Heart right ventricle (tissue), 16 donors: ENCODE data around the gene TRMT11. TPM values are rescaled to one million over a fixed set of nuclear protein-coding genes. Genes with fewer than 3 reads are reported as not detected.

ENCODE experiments used
- ATAC-seq, 8 donors: fragments of 200-7000 bp; cut with Tn5 transposase; one replicate each; pipeline ENCODE4 v1.9.1; 2020; ENCODE audit warnings: mild to moderate bottlenecking in 8 of 8, moderate library complexity in 8 of 8, moderate number of reproducible peaks in 1 of 8
- DNase-seq, 2 donors: peaks; one replicate each; pipeline ENCODE4 v3.0.0-alpha.2; 2020
- H3K27ac ChIP-seq, 10 donors: fragments of 200-600 bp; sonication (generic) in 2 of 10; one replicate each; pipeline versions ENCODE4 v1.5.0 to v1.8.0; 2020 to 2022; ENCODE audit warnings: mild to moderate bottlenecking in 3 of 10
- H3K27me3 ChIP-seq, 7 donors: fragments of 200-600 bp; one replicate each; pipeline ENCODE4 v1.8.0; 2021 to 2022; ENCODE audit warnings: mild to moderate bottlenecking in 2 of 7
- H3K36me3 ChIP-seq, 9 donors: fragments of 200-600 bp; sonication (generic) in 1 of 9; one replicate each; pipeline versions ENCODE4 v1.5.0 to v1.8.0; 2020 to 2022; ENCODE audit warnings: mild to moderate bottlenecking in 2 of 9
- H3K4me1 ChIP-seq, 9 donors: fragments of 200-600 bp; sonication (generic) in 1 of 9; one replicate each; pipeline versions ENCODE4 v1.5.0 to v1.8.0; 2020 to 2022; ENCODE audit warnings: mild to moderate bottlenecking in 4 of 9
- H3K4me3 ChIP-seq, 10 donors: fragments of 200-600 bp; sonication (generic) in 2 of 10; one replicate each; pipeline versions ENCODE4 v1.5.0 to v1.8.0; 2020 to 2022; ENCODE audit warnings: mild to moderate bottlenecking in 7 of 10, moderate library complexity in 2 of 10
- H3K9me3 ChIP-seq, 11 donors: fragments of 200-600 bp in 10 of 11; sonication (generic) in 2 of 11; one replicate each; pipeline versions ENCODE4 v1.5.0 to v1.8.0; 2013 to 2022; ENCODE audit warnings: mild to moderate bottlenecking in 2 of 11, control low read depth in 1 of 11, moderate library complexity in 1 of 11
- WGBS, 2 donors: extraction: QIAGEN DNeasy Blood & Tissue Kit; methylation state at CpG; one replicate each; pipeline ENCODE4 v1.1.7; 2013; ENCODE audit warnings: inconsistent platforms in 1 of 2; 5-methylcytosine and 5-hydroxymethylcytosine counted together
- intact Hi-C, 10 donors: fragments of 100-400 bp; cut with DNase I; formaldehyde crosslinking; loops; one replicate each; pipeline versions ENCODE4 v1.11.1 to v1.14.2; 2022
- long read RNA-seq, 3 donors: library from polyadenylated mRNA; unstranded; transcript quantifications; one replicate each; pipeline ENCODE4 v2.0.0, GENCODE V29; 2020 to 2021
- polyA plus RNA-seq, 2 donors: library from polyadenylated mRNA; stranded (reverse); fragments of 200-250 nt; gene quantifications; one replicate each; pipeline ENCODE4 v1.2.3, GENCODE V29; 2013
- total RNA-seq, 10 donors: library from RNA; stranded (reverse); fragmentation: NEBNext Ultra II Directional in 3 of 10; extraction: Animal tissue kit (Norgen Biotek cat#: 25700) in 3 of 10; gene quantifications; one replicate each; pipeline versions ENCODE4 v1.2.1 to v1.2.4, GENCODE V29; 2021 to 2023
- TF ChIP-seq, protein P1 (sequence below), 9 donors: fragments of 200-600 bp; sonication (generic) in 2 of 9; IDR thresholded peaks; one replicate each; pipeline versions ENCODE4 v1.5.0 to v1.8.0; 2021 to 2022; ENCODE audit warnings: antibody characterized with exemption in 9 of 9, mild to moderate bottlenecking in 5 of 9, moderate library complexity in 1 of 9
- donor health status: Arrhythmogenic right ventricular cardiomyopathy.
- donor health status: ischemic (EF 13 %, LVEDD 7.1; RV severe dilation, severe dysfunction).
- donor health status: healthy with polysubstance abuse.
- donor health status: DM: no; HTN: yes; CAD: no.
- donor health status: DM: no; HTN: no; CAD: no.
- donor health status: ischemic (EF 25% LVEDD 6.9; RV normal size, moderate dysfunction).
- donor health status: ischemic (EF 25% LVEDD 5.7; RV mildly dilated, moderate dysfunction).
- donor health status: healthy.
- donor health status: DM: yes; HTN: yes; CAD: no.
- donor health status: Ischemic cardiomyopathy.
- donor health status: ischemic (EF 35%, LVEDD 5.7; RV mildly dilated, moderate dysfunction).
- donor health status: nonischemic (EF 11% LVEDD 7.7; RV severe dilation, severe dysfunction).
- donor health status: DM: yes; HTN: yes; CAD: no.
- donor health status: PGD.
- donor health status: ischemic (EF 29% LVEDD 5.4; RV normal size, mild dysfunction).
- donor health status: nonischemic (EF 23%, LVEDD 6.1; RV moderate dilation, normal function).

The TRMT11 gene
- total RNA-seq = 10 to 100 TPM in 9 of 10 donors, 1 to 10 TPM in 1; 9.8 to 15.8 (median 11.0) TPM
- polyA plus RNA-seq = 10 to 100 TPM in 1 of 2 donors, 1 to 10 TPM in 1; 7.2 to 13.2 TPM
- long read RNA-seq, donor 1, transcript TRMT11-201 (13 exons, 1,565 nt) = major isoform, 7 of 9 reads
- long read RNA-seq, donor 1, partial matches to known transcripts = 0 of 9 reads
- long read RNA-seq, donor 1, other reads (novel, unspliced or antisense) = 2 of 9 reads
- long read RNA-seq, donor 2, transcript TRMT11-201 (13 exons, 1,565 nt) = major isoform, 11 of 14 reads
- long read RNA-seq, donor 2, partial matches to known transcripts = 1 of 14 reads
- long read RNA-seq, donor 2, other reads (novel, unspliced or antisense) = 2 of 14 reads
- long read RNA-seq, donor 3, transcript TRMT11-201 (13 exons, 1,565 nt) = major isoform, 43 of 54 reads
- long read RNA-seq, donor 3, partial matches to known transcripts = 0 of 54 reads
- long read RNA-seq, donor 3, other reads (novel, unspliced or antisense) = 11 of 54 reads

DNA sequence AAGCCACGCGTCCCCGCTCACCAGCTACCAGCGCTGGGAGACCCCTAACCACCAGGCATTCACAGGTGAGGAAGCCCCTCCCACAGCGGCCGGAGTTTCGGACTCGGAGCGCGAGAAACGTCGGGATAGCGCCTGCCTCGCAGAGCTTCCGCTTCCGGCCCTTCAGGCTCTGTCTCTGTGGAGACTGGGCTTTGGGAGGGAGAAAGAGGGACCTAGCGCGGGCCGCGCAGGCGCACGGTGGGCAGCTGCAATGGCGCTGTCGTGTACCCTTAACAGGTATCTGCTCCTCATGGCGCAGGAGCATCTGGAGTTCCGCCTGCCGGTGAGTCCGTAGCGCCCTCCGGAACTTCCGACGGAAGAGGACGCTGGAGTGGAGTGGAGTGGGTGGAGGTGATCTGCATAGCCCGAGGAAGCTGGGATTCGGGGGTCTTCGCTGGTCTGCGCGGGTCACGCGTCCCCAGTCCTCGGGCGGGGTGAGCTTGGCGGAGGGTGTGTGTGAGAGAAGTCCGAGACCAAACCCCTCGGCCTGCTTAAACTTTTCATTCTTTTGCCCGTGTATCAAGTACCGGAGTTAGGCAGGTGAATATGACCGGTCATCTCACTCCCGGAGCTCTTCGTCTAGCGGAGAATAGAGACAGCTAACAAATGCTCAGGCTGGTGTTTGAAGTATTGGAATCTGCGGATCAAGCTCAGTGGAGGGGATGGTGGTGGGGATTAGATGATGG lies at the start of gene TRMT11:
Gene TRMT11, plus strand, starts transcription at position 240 of the 725 bp plus-strand sequence. Its CDS starts 11 bp downstream, at position 251.
- H3K4me1 ChIP-seq = peaks cover 0 to 19% (median 13%) of the 10 kb centered on the region in 9 donors
- intact Hi-C loops = no loop called here
- 0 to 1% methylated on average over 52 of the region's 52 CpGs for WGBS, 2 donors
- TF ChIP-seq, protein P1, sequence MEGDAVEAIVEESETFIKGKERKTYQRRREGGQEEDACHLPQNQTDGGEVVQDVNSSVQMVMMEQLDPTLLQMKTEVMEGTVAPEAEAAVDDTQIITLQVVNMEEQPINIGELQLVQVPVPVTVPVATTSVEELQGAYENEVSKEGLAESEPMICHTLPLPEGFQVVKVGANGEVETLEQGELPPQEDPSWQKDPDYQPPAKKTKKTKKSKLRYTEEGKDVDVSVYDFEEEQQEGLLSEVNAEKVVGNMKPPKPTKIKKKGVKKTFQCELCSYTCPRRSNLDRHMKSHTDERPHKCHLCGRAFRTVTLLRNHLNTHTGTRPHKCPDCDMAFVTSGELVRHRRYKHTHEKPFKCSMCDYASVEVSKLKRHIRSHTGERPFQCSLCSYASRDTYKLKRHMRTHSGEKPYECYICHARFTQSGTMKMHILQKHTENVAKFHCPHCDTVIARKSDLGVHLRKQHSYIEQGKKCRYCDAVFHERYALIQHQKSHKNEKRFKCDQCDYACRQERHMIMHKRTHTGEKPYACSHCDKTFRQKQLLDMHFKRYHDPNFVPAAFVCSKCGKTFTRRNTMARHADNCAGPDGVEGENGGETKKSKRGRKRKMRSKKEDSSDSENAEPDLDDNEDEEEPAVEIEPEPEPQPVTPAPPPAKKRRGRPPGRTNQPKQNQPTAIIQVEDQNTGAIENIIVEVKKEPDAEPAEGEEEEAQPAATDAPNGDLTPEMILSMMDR (IDR thresholded peaks at IDR 0.05) = peak in 2 of 9 donors; percentile 7 to 21
- peak within 1 kb of the TSS; percentile 50 to 93 (median 75) for H3K4me3 ChIP-seq
- H3K36me3 ChIP-seq = peaks cover 0 to 7% (median 0%) of the 10 kb centered on the region in 9 donors
- no peaks in the 10 kb centered on the region for H3K27me3 ChIP-seq
- ATAC-seq (peak; percentile 98 to 100 (median 99)), DNase-seq (peak; percentile 85 to 87)
- peak within 1 kb of the TSS in 9 of 10 donors; percentile 53 to 83 (median 76) for H3K27ac ChIP-seq
- no peaks in the 10 kb centered on the region for H3K9me3 ChIP-seq

- no peak overlapping the region for H3K27ac ChIP-seq
- WGBS, 2 donors = 68 to 72% methylated on average over 1 of the region's 1 CpG
- TF ChIP-seq, protein P1 (IDR thresholded peaks at IDR 0.05) = no peak
- H3K4me1 ChIP-seq = peaks cover 0 to 16% (median 2%) of the 10 kb centered on the region in 9 donors
- ATAC-seq (no peak), DNase-seq (no peak)
- H3K9me3 ChIP-seq = no peaks in the 10 kb centered on the region
- no peaks in the 10 kb centered on the region for H3K36me3 ChIP-seq
- intact Hi-C loops = no loop called here
- H3K27me3 ChIP-seq = peaks cover 0 to 4% (median 0%) of the 10 kb centered on the region in 7 donors
- no peak overlapping the region for H3K4me3 ChIP-seq
Measured at GRCh38 chr6:125939026-125939425, 47.3 kb upstream of the TRMT11 start.

GRCh38 chr6:125939791-125940190 lies 46.5 kb upstream of the TRMT11 start:
- no peak overlapping the region for H3K4me3 ChIP-seq
- 86 to 90% methylated on average over 2 of the region's 2 CpGs for WGBS, 2 donors
- no peaks in the 10 kb centered on the region for H3K9me3 ChIP-seq
- no peak for ATAC-seq
- TF ChIP-seq, protein P1 (IDR thresholded peaks at IDR 0.05) = no peak
- H3K27me3 ChIP-seq = peaks cover 0 to 4% (median 0%) of the 10 kb centered on the region in 7 donors
- DNase-seq = no peak
- peaks cover 0 to 24% (median 9%) of the 10 kb centered on the region in 9 donors for H3K4me1 ChIP-seq
- intact Hi-C loops = loop anchor here in 1 of 10 donors (10.0 kb wide), 1 partner anchor 65 kb away; no protein-coding TSS in a partner anchor
- no peaks in the 10 kb centered on the region for H3K36me3 ChIP-seq
- no peak overlapping the region for H3K27ac ChIP-seq
